HepG2 (cell line): ENCODE data around the gene LARP1. TPM values are rescaled to one million over a fixed set of nuclear protein-coding genes. Genes with fewer than 3 reads are reported as not detected.
A peak's percentile ranks its signal among the peaks of the same experiment; 100 is the strongest.

Experiments
- CC2D1A ChIP-seq: sonication (generic); formaldehyde crosslinking; IDR thresholded peaks from 2 replicates; pipeline ENCODE4 v1.8.1; 2023; ENCODE audit warnings: mild to moderate bottlenecking, missing genetic modification reagents
- HIVEP1 ChIP-seq: sonication (generic); formaldehyde crosslinking; IDR thresholded peaks from 2 replicates; pipeline ENCODE4 v1.4.0; 2020; ENCODE audit warnings: mild to moderate bottlenecking, missing genetic modification reagents
- JUNB ChIP-seq: sonication (generic); formaldehyde crosslinking; IDR thresholded peaks from 2 replicates; pipeline ENCODE4 v1.8.0; 2022; ENCODE audit warnings: missing genetic modification reagents, mild to moderate bottlenecking, borderline replicate concordance
- KDM3A ChIP-seq: IDR thresholded peaks from 2 replicates; pipeline ENCODE4 v1.6.1; 2018; ENCODE audit warnings: low read depth, missing compliant biosample characterization
- KLF15 ChIP-seq: sonication (generic); formaldehyde crosslinking; IDR thresholded peaks from 2 replicates; pipeline ENCODE4 v1.8.1; 2023; ENCODE audit warnings: borderline replicate concordance, mild to moderate bottlenecking, inconsistent platforms, missing genetic modification reagents, mixed read lengths
- KLF16 ChIP-seq, 2 experiments: sonication (generic) in 1 of 2; formaldehyde crosslinking in 1 of 2; IDR thresholded peaks; 2 replicates each; pipeline versions ENCODE4 v1.6.1 to v1.8.0; 2016 to 2023; ENCODE audit warnings: missing genetic modification reagents in 2 of 2, missing compliant biosample characterization in 1 of 2
- KLF9 ChIP-seq: IDR thresholded peaks from 2 replicates; pipeline ENCODE4 v1.6.1; 2016; ENCODE audit warnings: low read depth
- MTA3 ChIP-seq: sonication (generic); formaldehyde crosslinking; IDR thresholded peaks from 2 replicates; pipeline ENCODE4 v1.4.0; 2020; ENCODE audit warnings: missing genetic modification reagents
- NFKB2 ChIP-seq: sonication (generic); formaldehyde crosslinking; IDR thresholded peaks from 2 replicates; pipeline ENCODE4 v1.4.0; 2020; ENCODE audit warnings: missing genetic modification reagents, borderline replicate concordance
- REL ChIP-seq: sonication (generic); formaldehyde crosslinking; conservative IDR thresholded peaks from 2 replicates; pipeline ENCODE4 v1.8.0; 2022; ENCODE audit warnings: mild to moderate bottlenecking, missing genetic modification reagents, moderate library complexity
- RFXAP ChIP-seq: sonication (generic); formaldehyde crosslinking; IDR thresholded peaks from 2 replicates; pipeline ENCODE4 v1.4.0; 2020; ENCODE audit warnings: missing genetic modification reagents, borderline replicate concordance
- ZBTB3 ChIP-seq: sonication (generic); formaldehyde crosslinking; IDR thresholded peaks from 2 replicates; pipeline ENCODE4 v1.4.0; 2020; ENCODE audit warnings: low read depth, mild to moderate bottlenecking, moderate library complexity, missing genetic modification reagents, borderline replicate concordance
- ZFP1 ChIP-seq: IDR thresholded peaks from 2 replicates; pipeline ENCODE4 v1.6.1; 2016
- ZNF180 ChIP-seq: sonication (generic); formaldehyde crosslinking; IDR thresholded peaks from 2 replicates; pipeline ENCODE4 v1.4.0; 2020; ENCODE audit warnings: low read depth, missing genetic modification reagents, borderline replicate concordance
- ZNF484 ChIP-seq: sonication (generic); formaldehyde crosslinking; IDR thresholded peaks from 2 replicates; pipeline ENCODE4 v1.5.1; 2020; ENCODE audit warnings: mild to moderate bottlenecking, low read depth, missing genetic modification reagents, borderline replicate concordance
- ZNF589 ChIP-seq: sonication (generic); formaldehyde crosslinking; conservative IDR thresholded peaks from 2 replicates; pipeline ENCODE4 v1.8.0; 2022; ENCODE audit warnings: mild to moderate bottlenecking, moderate library complexity, missing genetic modification reagents
- ZNF670 ChIP-seq: sonication (generic); formaldehyde crosslinking; IDR thresholded peaks from 2 replicates; pipeline ENCODE4 v1.8.0; 2022; ENCODE audit warnings: mild to moderate bottlenecking, missing genetic modification reagents, borderline replicate concordance
- ZNF724P ChIP-seq: sonication (generic); formaldehyde crosslinking; IDR thresholded peaks from 2 replicates; pipeline ENCODE4 v1.8.0; 2022; ENCODE audit warnings: missing genetic modification reagents, borderline replicate concordance
- ZNF737 ChIP-seq: sonication (generic); formaldehyde crosslinking; IDR thresholded peaks from 2 replicates; pipeline ENCODE4 v1.5.0; 2020; ENCODE audit warnings: missing genetic modification reagents, mild to moderate bottlenecking, borderline replicate concordance
- ZSCAN31 ChIP-seq: sonication (generic); formaldehyde crosslinking; IDR thresholded peaks from 2 replicates; pipeline ENCODE4 v1.5.0; 2020; ENCODE audit warnings: low read depth, mild to moderate bottlenecking, missing genetic modification reagents
- polyA plus RNA-seq, 8 experiments: library from polyadenylated mRNA; depleted of rRNA in 3 of 8; stranded (reverse) in 7 of 8; unstranded in 1 of 8; fragments of >200 nt; fragmentation: Illumina TruSeq in 4 of 8; extraction: Trizol in 4 of 8; gene quantifications; 2 replicates each; pipeline versions ENCODE4 v1.2.1 to v1.2.3, GENCODE V29; 2011 to 2016; ENCODE audit warnings: low read depth in 4 of 8, missing spikeins in 1 of 8, mixed read lengths in 1 of 8; ENCODE audit not compliant: insufficient read depth in 1 of 8
- total RNA-seq, 5 experiments: library from RNA; depleted of rRNA; stranded (reverse); fragments of >200 nt; fragmentation: Illumina TruSeq; extraction: Trizol; gene quantifications; 2 replicates each; pipeline ENCODE4 v1.2.3, GENCODE V29; 2016; ENCODE audit warnings: low read depth in 1 of 5
- TF ChIP-seq, protein P1 (sequence below): sonication (generic); formaldehyde crosslinking; conservative IDR thresholded peaks from 2 replicates; pipeline ENCODE4 v1.8.0; 2022; ENCODE audit warnings: mild to moderate bottlenecking, moderate library complexity, missing genetic modification reagents
- TF ChIP-seq, protein P2 (sequence below): sonication (generic); formaldehyde crosslinking; IDR thresholded peaks from 2 replicates; pipeline ENCODE4 v1.4.0; 2020; ENCODE audit warnings: mild to moderate bottlenecking, missing genetic modification reagents
- TF ChIP-seq, protein P3 (sequence below): sonication (generic); formaldehyde crosslinking; IDR thresholded peaks from 2 replicates; pipeline ENCODE4 v1.5.1; 2020; ENCODE audit warnings: missing genetic modification reagents, mild to moderate bottlenecking, borderline replicate concordance
- TF ChIP-seq, protein P4 (sequence below): IDR thresholded peaks from 2 replicates; pipeline ENCODE4 v1.6.1; 2016; ENCODE audit warnings: low read depth, borderline replicate concordance

LARP1 gene
- total and polyA plus RNA-seq, 2 of the 13 experiments (the other 11 are each of a cell fraction or from before 2014, with no cell fraction given): 45.2 to 61.4 TPM

DNA sequence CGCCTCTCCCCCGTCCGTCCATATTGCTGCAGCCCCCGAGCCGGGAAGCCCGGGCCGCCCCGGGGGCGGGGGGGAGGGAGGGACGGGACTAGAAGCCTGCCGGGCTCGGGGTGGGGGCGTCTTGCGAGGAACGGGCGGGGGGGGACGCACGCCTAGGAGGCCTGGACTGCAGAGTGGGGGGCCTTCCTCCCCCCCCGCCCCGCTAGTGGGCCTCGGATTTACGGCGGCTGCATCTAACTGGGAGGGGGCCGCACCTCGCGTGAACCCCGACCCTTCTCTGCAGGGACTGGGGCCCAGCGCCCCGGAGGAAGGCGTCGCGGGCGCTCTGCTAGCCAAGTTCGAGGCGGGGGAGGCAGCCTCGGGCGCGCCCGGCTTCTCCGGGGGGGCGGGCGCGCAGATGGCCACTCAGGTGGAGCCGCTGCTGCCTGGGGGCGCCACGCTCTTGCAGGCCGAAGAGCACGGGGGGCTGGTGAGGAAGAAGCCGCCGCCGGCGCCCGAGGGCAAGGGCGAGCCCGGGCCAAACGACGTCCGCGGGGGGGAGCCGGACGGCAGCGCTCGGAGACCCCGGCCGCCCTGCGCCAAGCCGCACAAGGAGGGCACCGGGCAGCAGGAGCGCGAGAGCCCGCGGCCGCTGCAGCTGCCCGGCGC, at the start of gene LARP1 (continued):
- TF ChIP-seq, protein P1, sequence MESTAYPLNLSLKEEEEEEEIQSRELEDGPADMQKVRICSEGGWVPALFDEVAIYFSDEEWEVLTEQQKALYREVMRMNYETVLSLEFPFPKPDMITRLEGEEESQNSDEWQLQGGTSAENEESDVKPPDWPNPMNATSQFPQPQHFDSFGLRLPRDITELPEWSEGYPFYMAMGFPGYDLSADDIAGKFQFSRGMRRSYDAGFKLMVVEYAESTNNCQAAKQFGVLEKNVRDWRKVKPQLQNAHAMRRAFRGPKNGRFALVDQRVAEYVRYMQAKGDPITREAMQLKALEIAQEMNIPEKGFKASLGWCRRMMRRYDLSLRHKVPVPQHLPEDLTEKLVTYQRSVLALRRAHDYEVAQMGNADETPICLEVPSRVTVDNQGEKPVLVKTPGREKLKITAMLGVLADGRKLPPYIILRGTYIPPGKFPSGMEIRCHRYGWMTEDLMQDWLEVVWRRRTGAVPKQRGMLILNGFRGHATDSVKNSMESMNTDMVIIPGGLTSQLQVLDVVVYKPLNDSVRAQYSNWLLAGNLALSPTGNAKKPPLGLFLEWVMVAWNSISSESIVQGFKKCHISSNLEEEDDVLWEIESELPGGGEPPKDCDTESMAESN (CRISPR knock-in tag): no peak
- TF ChIP-seq MTA3: no peak
- TF ChIP-seq, protein P2, sequence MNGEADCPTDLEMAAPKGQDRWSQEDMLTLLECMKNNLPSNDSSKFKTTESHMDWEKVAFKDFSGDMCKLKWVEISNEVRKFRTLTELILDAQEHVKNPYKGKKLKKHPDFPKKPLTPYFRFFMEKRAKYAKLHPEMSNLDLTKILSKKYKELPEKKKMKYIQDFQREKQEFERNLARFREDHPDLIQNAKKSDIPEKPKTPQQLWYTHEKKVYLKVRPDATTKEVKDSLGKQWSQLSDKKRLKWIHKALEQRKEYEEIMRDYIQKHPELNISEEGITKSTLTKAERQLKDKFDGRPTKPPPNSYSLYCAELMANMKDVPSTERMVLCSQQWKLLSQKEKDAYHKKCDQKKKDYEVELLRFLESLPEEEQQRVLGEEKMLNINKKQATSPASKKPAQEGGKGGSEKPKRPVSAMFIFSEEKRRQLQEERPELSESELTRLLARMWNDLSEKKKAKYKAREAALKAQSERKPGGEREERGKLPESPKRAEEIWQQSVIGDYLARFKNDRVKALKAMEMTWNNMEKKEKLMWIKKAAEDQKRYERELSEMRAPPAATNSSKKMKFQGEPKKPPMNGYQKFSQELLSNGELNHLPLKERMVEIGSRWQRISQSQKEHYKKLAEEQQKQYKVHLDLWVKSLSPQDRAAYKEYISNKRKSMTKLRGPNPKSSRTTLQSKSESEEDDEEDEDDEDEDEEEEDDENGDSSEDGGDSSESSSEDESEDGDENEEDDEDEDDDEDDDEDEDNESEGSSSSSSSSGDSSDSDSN (CRISPR knock-in tag): no peak
- 0 out of 2 replicates have a peak, but pooled peaks have one; percentile 53 for TF ChIP-seq ZNF724P
- peak; percentile 32; the same call in 1 of the 2 replicates for TF ChIP-seq ZSCAN31 (CRISPR knock-in tag)
- no peak for TF ChIP-seq ZFP1 (CRISPR knock-in tag)
- TF ChIP-seq KLF15 (CRISPR knock-in tag): no peak
- TF ChIP-seq NFKB2 (CRISPR knock-in tag): peak; percentile 10; the same call in 1 of the 2 replicates
- 0 out of 2 replicates have a peak, but pooled peaks have one; percentile 12 for TF ChIP-seq RFXAP (CRISPR knock-in tag)
- peak; percentile 8; the same call in 1 of the 2 replicates for TF ChIP-seq REL (CRISPR knock-in tag)
- TF ChIP-seq ZNF484 (CRISPR knock-in tag): no peak
- TF ChIP-seq KLF16 (CRISPR knock-in tag; IDR thresholded peaks at IDR 0.05): no peak
- TF ChIP-seq, protein P3, sequence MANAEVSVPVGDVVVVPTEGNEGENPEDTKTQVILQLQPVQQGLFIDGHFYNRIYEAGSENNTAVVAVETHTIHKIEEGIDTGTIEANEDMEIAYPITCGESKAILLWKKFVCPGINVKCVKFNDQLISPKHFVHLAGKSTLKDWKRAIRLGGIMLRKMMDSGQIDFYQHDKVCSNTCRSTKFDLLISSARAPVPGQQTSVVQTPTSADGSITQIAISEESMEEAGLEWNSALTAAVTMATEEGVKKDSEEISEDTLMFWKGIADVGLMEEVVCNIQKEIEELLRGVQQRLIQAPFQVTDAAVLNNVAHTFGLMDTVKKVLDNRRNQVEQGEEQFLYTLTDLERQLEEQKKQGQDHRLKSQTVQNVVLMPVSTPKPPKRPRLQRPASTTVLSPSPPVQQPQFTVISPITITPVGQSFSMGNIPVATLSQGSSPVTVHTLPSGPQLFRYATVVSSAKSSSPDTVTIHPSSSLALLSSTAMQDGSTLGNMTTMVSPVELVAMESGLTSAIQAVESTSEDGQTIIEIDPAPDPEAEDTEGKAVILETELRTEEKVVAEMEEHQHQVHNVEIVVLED: no peak
- TF ChIP-seq CC2D1A (CRISPR knock-in tag): no peak
- TF ChIP-seq ZNF670 (CRISPR knock-in tag): no peak
- no peak for TF ChIP-seq KDM3A (CRISPR knock-in tag)
- TF ChIP-seq, protein P4, sequence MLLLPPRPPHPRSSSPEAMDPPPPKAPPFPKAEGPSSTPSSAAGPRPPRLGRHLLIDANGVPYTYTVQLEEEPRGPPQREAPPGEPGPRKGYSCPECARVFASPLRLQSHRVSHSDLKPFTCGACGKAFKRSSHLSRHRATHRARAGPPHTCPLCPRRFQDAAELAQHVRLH (CRISPR knock-in tag): 0 out of 2 replicates have a peak, but pooled peaks have one; percentile 25
- TF ChIP-seq JUNB: no peak
- TF ChIP-seq ZNF589 (CRISPR knock-in tag): 0 out of 2 replicates have a peak, but pooled peaks have one; percentile 38
- no peak for TF ChIP-seq ZNF180 (CRISPR knock-in tag)
- TF ChIP-seq ZNF737 (CRISPR knock-in tag): no peak
- TF ChIP-seq KLF9 (CRISPR knock-in tag): no peak
- TF ChIP-seq ZBTB3 (CRISPR knock-in tag): no peak
- TF ChIP-seq HIVEP1 (CRISPR knock-in tag): no peak
